GM21381 (cell line): ENCODE results near the gene CHCHD2.
"Not testable (repeated sequence)": the region's sequence is repeated elsewhere in the genome, so short reads cannot be mapped to it uniquely, and the experiment has no call there.

Source experiments
- ATAC-seq: cut with Tn5 transposase; IDR thresholded peaks from one replicate; pipeline ENCODE4 v1.9.1; 2021; ENCODE audit warnings: mild to moderate bottlenecking, moderate library complexity; ENCODE audit not compliant: unreplicated experiment

The CHCHD2 gene, protein sequence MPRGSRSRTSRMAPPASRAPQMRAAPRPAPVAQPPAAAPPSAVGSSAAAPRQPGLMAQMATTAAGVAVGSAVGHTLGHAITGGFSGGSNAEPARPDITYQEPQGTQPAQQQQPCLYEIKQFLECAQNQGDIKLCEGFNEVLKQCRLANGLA

DNA sequence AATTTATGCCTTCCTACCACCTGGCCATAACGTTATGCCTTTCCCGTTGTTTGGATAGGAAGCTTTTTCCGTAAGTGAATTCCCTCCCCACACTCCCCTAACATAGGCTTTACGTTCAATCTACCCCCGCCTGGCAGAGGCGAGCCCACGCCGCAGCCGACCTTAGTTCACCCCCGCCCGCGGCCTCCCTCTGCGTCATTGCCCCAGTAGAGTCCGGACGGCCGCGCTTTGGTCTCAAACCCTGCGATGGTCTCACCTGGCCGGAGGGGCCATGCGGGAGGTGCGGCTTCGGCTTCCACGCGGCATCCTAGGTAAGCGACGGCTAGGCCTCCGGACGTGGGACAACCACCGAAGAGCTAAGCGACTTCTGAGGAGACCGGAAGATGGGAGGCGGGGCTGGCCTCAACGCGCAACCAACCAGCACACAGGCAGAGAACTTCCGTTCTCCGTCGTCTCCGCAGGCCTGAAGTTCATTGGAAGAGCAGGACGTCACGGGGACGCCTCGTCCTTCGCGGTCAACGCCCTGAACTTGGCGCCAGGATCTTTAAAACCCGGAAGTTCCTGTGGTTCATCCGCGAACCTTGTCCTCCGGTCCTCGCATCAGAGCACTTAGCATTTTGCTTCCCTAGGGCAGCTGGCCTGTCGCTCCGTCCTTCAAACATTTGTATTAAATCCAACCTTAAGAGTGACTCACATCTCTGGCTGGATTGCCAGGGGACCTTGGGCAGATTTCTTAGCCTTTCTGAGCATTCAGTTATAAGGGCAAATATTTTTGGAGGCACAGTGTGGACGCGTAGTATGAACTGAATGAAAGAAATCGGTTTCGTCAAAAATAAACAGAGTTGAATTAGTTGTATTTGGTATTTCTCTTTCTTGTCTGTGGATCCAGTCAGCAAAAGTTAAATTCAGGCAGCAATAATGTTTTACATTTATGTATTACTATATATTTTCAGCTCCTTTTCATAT lies at the start of gene CHCHD2:
Gene CHCHD2 (minus strand): TSS at position 369 of the 966 bp plus-strand sequence. CDS start 63 bp downstream, at position 306.
- peak; percentile 100 for ATAC-seq

DNA sequence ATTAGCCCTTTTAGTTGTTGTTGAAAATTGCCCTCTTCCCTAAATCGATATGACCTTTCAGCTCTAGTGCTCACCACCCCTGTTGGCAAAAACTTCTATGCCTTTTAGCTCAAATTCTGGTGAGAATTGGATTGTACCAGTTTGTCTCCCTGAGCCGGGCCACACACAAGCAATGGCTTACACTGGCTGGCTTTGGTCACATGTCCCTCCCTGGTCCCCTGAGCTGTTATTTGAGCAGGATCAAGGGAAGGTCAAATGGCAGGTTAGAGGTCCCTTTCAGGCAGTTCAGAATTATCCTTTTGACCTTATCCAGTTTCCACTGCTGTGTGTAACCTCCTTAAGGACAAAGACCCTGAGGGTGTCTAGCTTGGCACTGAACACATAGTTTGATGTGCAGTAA lies 24.8 kb upstream of the CHCHD2 start:
- not testable (repeated sequence) for ATAC-seq

DNA sequence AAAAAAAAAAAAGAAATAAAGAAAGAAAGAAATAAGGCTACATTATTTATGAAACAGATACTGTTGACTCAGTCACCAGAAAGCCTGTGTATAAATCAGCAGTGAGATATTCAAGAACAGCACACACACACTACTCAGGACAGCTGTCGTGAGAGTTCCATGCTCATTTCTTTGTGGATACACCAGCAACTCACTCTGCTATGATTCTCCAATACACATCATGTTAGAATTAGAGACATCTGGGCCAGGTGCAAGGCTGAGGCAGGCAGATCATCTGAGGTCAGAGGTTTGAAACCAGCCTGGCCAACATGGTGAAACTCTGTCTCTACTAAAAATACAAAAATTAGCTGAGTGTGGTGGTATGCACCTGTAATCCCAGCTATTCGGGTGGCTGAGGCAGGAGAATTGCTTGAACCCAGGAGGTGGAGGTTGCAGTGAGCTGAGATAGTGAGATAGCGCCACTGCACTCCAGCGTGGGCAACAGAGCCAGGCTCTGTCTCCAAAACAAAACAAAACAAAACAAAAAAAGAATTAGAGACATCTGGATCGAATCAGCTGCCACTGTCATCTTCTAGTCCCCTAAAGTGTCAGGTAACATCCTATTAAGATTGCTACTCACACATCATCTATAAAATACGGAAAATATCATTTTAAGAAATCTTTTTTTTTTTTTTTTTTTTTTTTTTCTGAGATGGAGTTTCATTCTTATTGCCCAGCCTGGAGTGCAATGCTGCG lies 21.1 kb upstream of the CHCHD2 start:
- ATAC-seq = no peak

DNA sequence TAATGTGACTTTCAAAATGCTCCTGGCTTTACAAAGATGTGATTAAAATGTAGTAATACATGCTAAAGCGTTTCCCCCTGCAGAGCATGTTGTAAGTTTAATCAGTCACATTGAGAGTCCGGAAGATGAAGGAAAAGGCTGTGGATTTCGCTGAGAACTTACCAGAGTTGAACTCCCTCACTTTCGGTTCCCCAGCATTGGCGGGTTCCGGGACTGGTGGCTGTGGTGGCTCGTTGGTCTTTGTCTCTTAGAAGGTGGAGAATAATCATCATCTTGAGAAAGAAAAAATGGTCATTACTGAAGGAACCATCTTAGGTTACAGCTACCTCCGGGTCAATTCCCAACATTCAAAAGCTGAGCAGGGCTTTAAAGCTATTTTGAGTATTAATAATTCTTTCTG lies 19.6 kb upstream of the CHCHD2 start:
- no peak for ATAC-seq

DNA sequence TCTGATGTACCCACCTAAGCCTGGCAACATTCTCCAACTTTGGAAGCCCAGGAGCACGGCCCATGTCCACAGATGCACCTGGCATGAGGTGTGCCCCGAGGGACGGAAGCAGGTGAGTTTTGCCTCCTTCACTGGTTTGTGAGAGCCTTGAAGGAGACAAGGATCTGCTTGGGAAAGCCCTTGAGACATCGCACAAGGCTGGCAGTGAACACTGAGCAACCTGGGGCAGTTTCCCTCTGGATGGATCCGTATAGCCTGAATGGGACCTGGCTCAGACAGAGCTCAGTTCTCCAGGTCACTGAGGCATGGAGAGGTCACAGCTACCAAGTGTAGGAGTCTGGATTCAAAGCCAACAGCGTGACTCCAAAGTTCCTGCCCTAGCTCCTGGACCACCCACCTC lies 18.7 kb upstream of the CHCHD2 start:
- ATAC-seq = no peak

DNA sequence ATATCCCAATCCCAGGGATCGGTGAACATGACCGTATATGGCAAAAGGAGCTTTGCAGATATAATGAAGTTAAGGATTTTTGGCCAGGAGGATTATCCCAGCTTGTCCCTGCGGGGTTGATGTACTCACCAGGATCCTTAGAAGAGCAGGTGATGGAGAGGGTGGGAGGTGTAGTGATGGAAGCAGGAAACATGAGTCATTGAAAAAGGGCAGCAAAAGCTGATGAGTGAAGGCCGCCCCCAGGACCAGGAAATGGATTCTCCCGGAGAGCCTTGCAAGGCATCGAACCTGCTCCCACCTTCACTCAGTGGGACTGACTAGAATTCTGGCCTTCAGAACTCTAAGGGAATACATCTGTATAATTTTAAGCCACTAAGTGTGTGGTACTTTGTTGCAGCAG lies 15.2 kb upstream of the CHCHD2 start:
- ATAC-seq = no peak

DNA sequence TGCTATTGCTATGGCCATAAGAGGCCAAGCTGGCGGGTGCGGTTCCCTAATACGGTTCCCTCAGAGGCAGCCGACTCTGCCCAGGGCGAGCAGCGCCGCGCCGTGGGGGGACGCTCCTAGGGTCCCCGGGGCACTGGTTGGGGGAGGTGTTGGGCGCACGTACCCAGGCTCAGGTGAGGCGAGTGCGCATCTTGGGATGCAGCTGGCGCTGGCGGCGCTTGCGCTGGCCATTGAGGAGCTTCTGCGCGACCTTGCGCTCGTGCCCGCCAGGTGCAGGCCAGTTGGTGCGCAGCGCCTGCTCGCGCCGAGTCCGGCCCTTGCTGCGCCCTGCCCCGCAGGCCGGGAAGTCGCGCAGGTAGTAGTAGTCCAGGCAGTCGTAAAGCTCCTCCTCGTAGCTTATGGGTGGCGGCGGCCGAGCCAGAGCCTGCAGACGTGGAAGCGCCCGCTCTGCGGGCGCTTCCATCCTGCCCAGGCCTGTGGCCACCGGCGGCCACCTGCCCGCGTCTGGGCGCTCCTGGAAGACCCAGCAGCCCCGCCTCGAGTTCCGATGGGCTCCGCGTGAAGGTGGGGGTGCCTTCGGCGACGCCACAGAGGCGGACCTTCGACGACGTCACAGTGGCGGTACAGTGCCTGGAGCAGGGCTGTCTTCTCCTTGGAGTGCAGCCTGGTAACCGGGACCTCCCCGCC lies 9.7 kb upstream of the CHCHD2 start, which contains the start of gene NUPR2:
Gene NUPR2 (minus strand): TSS at position 566 of the 687 bp plus-strand sequence. CDS start 103 bp downstream, at position 463.
- no peak for ATAC-seq

DNA sequence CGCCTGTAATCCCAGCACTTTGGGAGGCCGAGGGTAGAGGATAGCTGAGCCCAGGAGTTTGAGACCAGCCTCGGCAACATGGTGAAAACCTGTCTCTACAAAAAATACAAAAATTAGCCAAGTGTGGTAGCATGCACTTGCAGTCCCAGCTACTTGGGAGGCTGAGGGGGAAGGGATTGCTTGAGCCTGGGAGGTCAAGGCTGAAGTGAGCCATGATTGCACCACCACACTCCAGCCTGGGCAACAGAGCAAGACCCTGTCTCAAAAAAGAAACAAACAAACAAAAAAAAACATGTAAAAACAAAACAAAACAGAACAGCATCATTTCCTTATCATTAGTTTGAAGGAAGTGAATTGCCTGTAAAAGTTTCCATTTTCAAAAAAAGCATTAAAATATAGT lies 6.0 kb upstream of the CHCHD2 start:
- ATAC-seq = not testable (repeated sequence)

DNA sequence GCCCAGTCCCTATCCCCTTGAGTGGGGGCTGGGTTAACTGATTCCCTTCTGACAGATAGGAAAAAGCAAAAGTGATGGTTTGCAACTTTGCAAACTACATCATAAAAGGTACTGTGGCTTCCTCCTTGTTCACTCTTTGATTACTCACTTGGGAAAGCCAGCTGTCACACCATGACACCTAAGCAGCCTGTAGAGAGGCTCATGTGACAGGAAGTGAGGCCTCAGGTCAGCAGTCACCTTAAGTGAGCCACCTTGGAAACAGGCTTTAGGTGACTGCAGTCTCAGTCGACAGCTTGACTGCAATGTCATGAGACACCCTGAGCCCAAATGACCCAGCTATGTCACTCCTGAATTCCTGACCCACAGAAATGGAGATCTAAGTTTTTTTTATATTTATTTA lies 4.3 kb upstream of the CHCHD2 start:
- ATAC-seq = no peak

DNA sequence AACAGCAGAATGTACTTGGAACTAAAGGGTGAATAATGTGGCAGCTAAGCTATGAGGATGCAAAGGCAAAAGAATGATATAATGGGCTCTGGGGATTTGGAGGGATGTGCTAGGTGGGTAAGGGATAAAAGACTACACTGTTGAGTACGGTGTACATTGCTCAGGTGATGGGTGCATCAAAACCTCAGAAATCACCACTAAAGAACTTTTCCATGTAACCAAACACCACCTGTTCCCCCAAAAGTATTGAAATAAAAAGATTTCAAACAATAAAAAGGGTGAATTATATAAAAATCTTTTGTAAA lies 1.6 kb upstream of the CHCHD2 start:
- no peak for ATAC-seq

DNA sequence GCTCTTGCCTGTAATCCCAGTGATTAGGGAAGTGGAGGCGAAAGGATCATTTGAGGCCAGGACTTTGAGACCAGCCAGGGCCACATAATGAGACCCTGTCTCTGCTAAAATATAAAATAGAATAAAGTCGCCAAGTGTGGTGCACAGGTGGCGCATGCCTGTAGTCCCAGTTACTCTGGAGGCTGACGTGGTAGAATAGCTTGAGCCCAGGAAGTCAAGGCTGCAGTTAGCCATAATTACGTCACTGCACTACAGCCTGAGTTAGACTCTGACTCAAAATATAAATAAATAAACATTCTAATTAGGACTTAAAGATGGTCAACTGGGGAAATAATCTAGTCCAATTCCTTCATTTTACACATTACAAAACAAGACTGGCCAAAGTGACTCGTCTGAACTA lies 768 bp downstream of the CHCHD2 start:
- ATAC-seq = no peak

DNA sequence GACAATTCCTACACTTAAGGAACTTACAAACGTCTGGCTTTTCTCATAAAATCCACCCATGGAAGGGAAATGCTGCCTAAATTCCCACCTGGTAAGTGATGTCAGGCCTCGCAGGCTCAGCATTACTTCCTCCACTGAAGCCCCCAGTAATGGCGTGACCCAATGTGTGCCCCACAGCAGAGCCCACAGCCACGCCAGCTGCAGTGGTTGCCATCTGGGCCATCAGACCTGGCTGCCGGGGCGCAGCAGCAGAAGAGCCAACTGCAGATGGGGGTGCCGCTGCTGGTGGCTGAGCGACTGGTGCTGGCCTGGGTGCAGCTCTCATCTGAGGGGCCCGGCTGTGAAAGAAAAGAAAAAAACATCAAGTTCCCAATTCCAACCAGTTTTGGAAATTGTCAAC lies 2.1 kb downstream of the CHCHD2 start:
- not testable (repeated sequence) for ATAC-seq

DNA sequence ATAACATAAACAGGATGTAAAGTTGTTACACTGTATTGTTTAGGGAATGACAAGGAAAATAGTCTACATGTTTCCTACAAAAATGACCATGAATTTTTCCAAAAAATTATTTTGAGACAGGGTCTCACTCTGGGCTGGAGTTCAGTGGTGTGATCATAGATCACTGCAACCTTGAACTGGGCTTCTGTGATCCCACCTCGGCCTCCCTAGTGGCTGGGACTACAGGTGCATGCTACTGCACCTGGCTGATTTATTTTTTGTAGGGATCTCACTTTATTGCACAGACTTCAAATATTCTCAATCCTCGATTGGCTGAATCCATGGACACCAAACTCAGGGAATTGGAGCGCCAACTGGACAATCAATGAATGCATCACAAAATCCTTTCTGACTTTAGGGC lies 6.6 kb downstream of the CHCHD2 start:
- ATAC-seq = no peak

DNA sequence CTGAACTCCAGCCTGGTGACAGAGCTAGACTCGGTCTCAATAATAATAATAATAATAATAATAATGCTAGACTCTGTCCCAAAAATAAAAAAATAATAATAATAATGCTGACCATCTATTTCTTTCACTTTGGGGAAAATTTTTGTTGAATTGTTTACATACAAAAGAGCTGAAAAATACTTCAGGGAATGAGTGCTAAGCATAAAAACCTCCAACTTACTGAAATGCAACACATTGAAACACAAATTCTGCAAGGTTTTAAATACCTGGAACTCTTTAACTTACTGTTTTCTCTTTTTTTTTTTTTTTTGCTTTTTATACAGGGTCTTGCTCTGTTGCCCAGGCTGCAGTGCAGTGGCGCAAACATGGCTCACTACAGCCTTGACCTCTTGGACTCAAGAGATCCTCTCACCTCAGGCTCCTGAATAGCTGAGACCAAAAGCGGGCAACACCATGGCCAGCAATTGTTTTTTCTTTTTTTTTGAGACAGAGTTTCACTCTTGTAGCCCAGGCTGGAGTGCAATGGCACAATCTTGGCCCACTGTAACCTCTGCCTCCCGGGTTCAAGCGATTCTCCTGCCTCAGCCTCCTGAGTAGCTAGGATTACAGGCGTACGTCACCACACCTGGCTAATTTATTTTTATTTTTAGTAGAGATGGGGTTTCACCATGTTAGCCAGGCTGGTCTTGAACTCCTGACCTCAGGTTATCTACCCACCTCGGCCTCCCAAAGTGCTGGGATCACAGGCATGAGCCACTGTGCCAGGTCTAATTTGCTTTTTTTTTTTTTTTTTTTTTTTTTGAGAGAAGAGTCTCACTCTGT lies 7.9 kb downstream of the CHCHD2 start:
- ATAC-seq = not testable (repeated sequence)

DNA sequence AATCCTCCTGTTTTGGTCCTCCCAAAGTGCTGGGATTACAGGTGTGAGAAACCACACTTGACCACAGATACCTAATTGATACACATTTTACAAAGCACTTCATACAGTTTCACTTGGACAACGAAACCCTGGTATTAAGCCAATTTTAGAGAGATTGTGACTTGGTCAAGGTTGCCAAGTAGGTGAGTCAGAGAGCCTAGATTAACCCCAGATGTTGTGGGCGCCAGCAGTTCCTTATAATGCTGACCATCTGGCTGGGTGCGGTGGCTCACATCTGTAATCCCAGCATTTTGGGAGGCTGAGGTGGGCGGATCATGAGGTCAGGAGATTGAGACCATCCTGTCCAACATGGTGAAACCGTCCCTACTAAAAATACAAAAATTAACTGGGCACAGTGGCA lies 8.6 kb downstream of the CHCHD2 start:
- no peak for ATAC-seq

DNA sequence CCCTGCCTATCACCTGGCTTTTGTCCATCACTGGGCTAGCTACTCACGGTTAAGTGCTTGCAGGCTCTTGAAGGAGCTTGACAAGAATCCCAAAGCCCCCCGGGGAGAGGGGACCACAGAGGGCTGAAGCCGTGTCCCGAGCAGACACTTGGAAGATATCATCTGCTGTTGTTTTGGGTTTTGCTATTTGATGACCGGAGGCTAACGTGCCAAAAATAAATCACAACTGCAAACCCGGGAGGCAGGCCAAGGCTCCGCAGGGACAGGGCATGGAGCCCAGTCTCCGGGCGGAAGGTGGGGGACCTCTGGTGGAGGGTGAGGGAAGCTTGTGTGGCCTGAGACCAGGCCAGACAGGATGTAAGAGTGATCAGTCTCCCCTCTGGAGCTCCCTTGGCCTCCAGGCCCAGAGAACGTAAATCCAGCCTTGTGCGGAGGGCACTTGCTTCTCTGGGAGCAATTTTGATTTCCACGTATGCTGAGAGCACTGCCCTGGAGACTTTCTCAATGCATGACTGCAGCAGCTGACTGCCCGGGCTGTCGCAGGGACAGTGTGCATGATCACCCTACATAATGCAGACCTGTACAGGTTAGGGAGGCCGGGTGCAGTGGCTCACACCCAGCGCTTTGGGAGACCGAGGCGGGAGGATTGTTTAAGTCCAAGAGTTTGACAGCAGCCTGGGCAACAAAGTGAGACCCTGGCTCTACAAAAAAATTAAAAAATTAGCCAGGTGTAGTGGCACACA lies 13.3 kb downstream of the CHCHD2 start, which contains the start of gene PHKG1:
Gene PHKG1 (minus strand): TSS at position 164 of the 743 bp plus-strand sequence. CDS start 4,011 bp downstream, outside the sequence.
- ATAC-seq = no peak

DNA sequence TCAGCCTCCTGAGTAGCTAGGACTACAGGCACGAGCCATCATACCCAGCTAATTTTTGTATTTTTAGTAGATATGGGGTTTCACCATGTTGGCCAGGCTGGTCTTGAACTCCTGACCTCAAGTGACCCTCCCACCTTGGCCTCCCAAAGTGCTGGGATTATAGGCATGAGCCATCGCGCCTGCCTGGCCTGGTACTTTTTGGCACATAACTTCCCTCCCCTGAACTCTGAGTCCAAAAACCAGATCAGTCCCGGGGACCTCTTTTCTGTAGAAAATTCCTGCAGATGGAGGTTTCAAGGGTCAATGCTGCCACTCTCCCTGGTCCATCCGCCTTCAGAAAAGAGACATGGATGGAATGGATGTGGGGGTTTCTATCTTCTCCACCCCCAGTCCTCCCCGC lies 13.9 kb downstream of the CHCHD2 start:
- not testable (repeated sequence) for ATAC-seq

DNA sequence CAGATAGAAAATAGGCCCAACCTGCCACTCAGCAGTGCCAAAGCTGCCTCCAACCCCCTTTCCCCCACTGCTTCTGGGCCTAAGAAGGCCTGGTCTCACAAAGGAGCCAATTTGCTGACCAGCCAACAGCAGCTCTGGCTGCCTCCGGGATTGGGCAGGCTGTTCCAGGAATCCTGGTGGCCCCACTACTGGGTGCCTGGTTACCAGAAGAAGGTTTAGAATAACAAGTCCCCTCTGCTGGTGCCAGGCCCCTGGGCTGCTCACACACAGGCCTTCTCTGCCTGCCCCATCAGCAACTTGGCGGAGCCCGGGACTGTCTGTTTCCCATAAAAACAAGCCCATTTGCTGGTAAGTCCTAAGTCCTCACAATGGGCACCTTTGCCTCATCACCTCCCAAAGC lies 14.7 kb downstream of the CHCHD2 start:
- no peak for ATAC-seq

DNA sequence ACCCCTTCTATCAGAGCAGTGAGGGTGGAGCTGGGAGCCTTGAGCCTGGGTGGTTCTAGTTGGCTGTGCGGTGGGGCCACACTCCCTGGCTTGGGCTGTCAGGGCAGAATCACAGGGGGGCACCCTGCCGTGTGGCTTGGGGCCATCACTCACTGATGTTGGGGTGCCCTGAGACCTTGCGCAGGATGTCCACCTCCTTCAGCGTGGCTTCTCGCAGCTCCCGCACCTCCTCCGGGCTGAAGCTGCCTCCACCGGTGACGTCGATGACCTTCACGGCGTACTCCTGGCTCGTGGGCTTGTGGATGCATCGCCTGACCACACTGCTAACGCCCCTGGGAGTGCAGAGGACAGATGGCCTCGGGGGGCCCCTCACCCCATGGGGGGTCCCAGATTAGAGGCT lies 18.8 kb downstream of the CHCHD2 start:
- ATAC-seq = no peak
